ENCODE data around the gene OR5B17. TPM values are rescaled to one million over a fixed set of nuclear protein-coding genes. Genes with fewer than 3 reads are reported as not detected.
"Not testable (repeated sequence)": the region's sequence is repeated elsewhere in the genome, so short reads cannot be mapped to it uniquely, and the experiment has no call there.

OR5B17 gene
- polyA plus RNA-seq (2012; ENCODE audit: missing spikeins) = not detected

DNA sequence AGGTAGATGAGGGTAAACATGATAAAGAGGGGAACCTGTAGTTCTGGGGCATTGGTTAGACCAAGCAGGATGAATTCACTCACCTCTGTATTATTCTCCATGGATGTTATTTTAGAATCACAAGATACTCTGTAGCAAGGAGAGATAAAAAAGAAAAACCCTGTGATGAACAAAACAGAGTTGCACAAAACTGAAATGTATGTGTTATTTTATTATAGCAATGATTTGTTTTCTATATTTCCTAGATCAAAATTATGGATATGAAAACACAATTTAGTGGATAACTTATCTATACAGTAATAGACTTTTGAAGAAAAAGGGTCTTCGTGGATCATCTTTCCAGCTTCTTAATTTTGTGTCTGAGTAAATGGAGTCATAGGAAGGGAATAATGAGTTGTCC, at the start of gene OR5B17:
TSS of gene OR5B17 (minus strand) at position 101 of the 400 bp plus-strand sequence. CDS start at position 101, 0 bp downstream.
- no peak for FAIRE-seq
- TF ChIP-seq POLR2A (IDR thresholded peaks at IDR 0.05; ENCODE audit: low read depth, low read length) (no peak), TAF1 (IDR thresholded peaks at IDR 0.05; ENCODE audit: borderline replicate concordance, low read depth, low read length) (no peak), POLR2AphosphoS5 (IDR thresholded peaks at IDR 0.05; ENCODE audit: low read depth, low read length) (no peak)

DNA sequence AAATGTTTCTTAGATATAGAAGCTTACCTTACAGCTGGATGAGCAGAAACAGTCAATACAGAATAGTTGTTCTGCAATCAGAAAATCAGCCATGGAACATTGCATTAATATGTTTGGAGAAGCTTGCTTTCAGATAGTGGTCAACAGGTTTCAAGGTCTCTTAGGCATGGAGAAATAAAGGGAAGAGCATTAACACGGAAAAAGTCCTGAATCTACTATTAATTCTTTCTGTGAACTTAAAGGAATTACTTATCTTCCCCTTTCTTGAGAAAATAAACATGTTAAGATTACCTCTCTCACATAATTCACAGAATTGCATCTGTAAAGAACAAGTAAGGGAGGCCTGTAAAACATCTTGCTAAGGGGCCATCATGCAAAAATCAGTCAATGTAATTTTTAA, 47.9 kb upstream of the OR5B17 start, which contains the start of gene OR5B3:
TSS of gene OR5B3 (minus strand) at position 101 of the 400 bp plus-strand sequence. CDS start 3,465 bp downstream, outside the sequence.
- TF ChIP-seq TAF1 (IDR thresholded peaks at IDR 0.05; ENCODE audit: borderline replicate concordance, low read depth, low read length) (no peak), POLR2AphosphoS5 (IDR thresholded peaks at IDR 0.05; ENCODE audit: low read depth, low read length) (no peak), POLR2A (IDR thresholded peaks at IDR 0.05; ENCODE audit: low read depth, low read length) (no peak)
- DNase-seq (ENCODE audit: insufficient read length) (no peak), FAIRE-seq (no peak)

More for the DNA sequence above, at the start of gene OR5B17:
- no peak for DNase-seq (ENCODE audit: insufficient read length)

DNA sequence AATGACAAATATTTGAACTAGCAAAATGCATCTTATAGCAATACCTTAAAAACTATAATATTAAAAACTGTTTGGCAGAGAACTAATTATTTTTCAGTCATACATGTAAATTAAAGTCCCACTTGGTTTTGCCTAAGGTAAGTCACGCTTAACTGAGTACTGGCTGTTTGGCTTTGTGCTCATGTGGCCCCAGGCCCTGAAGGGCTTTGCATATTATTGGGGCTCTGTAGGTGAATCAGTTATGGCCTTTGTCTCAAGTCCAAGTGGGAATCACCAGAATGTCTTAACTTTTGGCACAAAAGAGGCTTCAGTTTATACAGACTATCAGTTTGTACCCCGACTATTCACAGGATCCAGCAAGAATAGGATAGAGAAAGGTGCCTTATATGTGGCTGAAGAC, 40.8 kb upstream of the OR5B17 start:
- not testable (repeated sequence) for FAIRE-seq; DNase-seq (ENCODE audit: insufficient read length)

DNA sequence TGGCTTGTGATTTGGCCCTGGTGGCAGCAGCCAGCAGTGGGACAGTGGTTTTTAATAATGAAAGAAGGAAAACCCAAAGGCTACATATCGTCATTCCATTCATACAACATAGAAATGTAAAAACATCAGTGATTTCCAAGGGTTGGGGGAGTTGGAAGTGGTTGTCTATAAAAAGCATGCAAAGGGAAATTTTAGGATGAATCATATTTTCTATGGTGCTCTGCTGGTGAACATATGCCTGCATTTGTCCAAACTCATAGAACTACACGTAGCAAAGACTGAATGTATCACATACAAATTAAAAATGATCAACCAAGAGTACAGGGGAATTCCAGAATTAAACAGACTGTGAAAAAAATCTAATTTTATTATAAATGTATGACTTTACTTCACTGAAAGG, 36.7 kb upstream of the OR5B17 start:
- no peak for TF ChIP-seq TAF1 (IDR thresholded peaks at IDR 0.05; ENCODE audit: borderline replicate concordance, low read depth, low read length)
- DNase-seq (ENCODE audit: insufficient read length) = no peak
- FAIRE-seq = no peak

DNA sequence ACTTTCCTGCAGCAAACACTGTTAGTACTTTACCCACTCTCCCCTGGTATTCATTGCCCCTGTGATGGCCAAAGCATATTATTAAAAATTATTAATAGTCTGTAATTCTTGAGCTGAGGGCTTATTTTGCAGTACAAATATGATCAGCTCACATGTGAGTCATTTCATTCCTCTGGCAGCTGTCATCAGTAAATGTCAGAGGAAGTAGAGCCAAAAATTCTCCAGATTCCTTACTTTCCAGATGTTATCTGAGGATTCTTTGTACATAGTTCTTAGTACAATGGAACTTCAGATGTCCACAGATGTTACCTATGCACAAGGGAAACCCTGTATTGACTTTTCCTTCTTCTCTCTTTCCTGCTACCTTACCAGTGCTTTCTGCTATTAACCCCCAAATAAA, 35.3 kb upstream of the OR5B17 start:
- DNase-seq (ENCODE audit: insufficient read length) (no peak), FAIRE-seq (no peak)
- no peak for TF ChIP-seq POLR2AphosphoS5 (IDR thresholded peaks at IDR 0.05; ENCODE audit: low read depth, low read length)
- no peak for TF ChIP-seq POLR2A (IDR thresholded peaks at IDR 0.05; ENCODE audit: low read depth, low read length)
- no peak for TF ChIP-seq TAF1 (IDR thresholded peaks at IDR 0.05; ENCODE audit: borderline replicate concordance, low read depth, low read length)

DNA sequence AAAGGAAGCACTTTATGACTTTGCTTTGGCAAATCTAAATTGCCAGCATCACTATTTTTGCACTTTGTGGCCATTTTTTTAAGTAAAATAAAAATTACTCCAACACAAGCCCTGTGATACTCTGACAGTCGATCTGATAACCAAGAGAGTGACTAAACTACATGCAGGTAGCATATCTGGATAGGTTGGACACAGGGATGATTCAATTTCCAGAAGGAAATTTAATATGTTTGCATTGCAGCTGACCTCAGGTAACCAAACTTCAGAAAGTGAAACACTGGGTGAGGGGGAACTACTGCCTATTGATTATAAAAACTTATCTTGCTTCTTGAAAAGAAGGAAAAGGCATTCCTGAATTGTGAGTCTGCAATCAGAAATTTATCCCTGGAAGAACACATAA, 33.9 kb upstream of the OR5B17 start:
- no peak for DNase-seq (ENCODE audit: insufficient read length)
- FAIRE-seq = no peak
- TF ChIP-seq POLR2AphosphoS5 (IDR thresholded peaks at IDR 0.05; ENCODE audit: low read depth, low read length) (no peak), TAF1 (IDR thresholded peaks at IDR 0.05; ENCODE audit: borderline replicate concordance, low read depth, low read length) (no peak), POLR2A (IDR thresholded peaks at IDR 0.05; ENCODE audit: low read depth, low read length) (no peak)

DNA sequence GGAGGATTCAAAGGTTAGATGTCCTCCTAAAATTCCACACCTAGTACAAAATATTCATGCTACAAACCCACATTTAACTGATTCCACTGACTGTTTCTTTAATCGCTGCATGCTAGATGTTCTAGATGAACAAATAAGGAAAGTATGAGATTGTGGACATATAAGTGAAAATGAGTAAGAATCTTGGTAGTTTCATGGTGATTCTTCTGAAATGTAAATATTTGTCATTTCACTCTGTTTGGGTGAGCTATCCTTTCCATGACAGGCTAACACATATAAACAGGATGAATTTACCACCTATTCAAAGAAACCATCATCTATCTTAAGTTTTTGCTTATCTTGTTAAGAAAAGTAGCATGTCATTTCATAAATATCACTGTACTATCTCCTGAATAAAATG, 33.0 kb upstream of the OR5B17 start:
- FAIRE-seq (no peak), DNase-seq (ENCODE audit: insufficient read length) (no peak)
- TF ChIP-seq TAF1 (IDR thresholded peaks at IDR 0.05; ENCODE audit: borderline replicate concordance, low read depth, low read length) (no peak), POLR2AphosphoS5 (IDR thresholded peaks at IDR 0.05; ENCODE audit: low read depth, low read length) (no peak), POLR2A (IDR thresholded peaks at IDR 0.05; ENCODE audit: low read depth, low read length) (no peak)

DNA sequence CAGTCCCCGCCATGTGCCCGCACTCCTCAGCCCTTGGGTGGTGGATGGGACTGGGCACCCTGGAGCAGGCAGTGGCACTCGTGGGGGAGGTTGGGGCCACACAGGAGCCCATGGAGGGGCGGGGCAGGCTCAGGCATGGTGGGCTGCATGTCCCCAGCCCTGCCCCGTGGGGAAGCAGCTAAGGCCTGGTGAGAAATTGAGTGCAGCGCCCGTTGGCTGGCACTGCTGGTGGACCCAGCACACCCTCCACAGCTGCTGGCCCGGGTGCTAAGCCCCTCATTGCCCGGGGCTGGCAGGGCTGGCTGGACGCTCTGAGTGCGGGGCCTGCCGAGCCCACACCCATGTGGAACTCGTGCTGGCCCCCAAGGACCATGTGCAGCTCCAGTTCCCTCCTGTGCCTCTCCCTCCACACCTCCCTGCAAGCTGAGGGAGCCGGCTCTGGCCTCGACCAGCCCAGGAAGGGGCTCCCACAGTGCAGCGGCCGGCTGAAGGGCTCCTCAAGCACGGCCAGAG, 31.7 kb upstream of the OR5B17 start:
- no peak for DNase-seq (ENCODE audit: insufficient read length)
- FAIRE-seq = no peak
- TF ChIP-seq TAF1 (IDR thresholded peaks at IDR 0.05; ENCODE audit: borderline replicate concordance, low read depth, low read length) = no peak
- no peak for TF ChIP-seq POLR2A (IDR thresholded peaks at IDR 0.05; ENCODE audit: low read depth, low read length)
- TF ChIP-seq POLR2AphosphoS5 (IDR thresholded peaks at IDR 0.05; ENCODE audit: low read depth, low read length) = no peak

DNA sequence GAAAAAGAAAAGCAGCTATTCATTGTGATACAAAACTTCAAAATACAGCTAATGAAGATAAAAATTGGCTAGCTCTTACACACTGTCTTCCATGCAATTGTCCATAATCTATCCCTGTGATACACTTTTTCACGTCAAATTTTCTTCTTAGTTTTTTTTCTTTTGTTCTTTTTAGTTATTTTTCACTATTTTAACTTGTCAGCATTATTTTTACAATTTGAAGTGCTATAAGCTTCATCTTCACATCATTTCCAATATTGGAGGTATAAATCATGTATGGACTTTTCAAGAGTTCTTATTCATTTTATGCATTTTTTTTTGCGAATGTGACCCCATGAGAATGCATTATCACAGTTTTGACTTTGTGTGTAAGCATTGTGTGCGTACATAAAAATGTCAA, 4.1 kb downstream of the OR5B17 start:
- TF ChIP-seq POLR2A (IDR thresholded peaks at IDR 0.05; ENCODE audit: low read depth, low read length) = no peak
- TF ChIP-seq TAF1 (IDR thresholded peaks at IDR 0.05; ENCODE audit: borderline replicate concordance, low read depth, low read length) = no peak
- TF ChIP-seq POLR2AphosphoS5 (IDR thresholded peaks at IDR 0.05; ENCODE audit: low read depth, low read length) = no peak
- FAIRE-seq = no peak

DNA sequence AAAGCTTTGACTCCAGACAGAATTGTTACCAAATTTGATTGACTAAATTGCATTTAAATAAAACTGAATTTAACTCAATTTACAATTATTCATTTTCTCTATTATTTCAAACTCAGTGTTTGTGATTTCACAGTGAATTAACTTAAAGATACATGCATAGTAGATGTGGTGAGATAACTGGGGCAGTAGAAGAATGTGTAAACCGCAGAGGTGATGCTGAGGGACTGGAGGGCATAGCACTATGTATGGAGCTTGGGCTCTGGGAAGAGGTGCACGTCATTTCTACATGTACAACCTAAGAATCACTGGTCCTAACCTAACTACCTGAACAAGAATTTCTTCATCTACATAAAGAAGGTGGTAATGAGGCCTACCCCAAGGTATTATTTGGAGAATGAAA, 13.7 kb downstream of the OR5B17 start:
- FAIRE-seq = no peak
- no peak for DNase-seq (ENCODE audit: insufficient read length)
- TF ChIP-seq TAF1 (IDR thresholded peaks at IDR 0.05; ENCODE audit: borderline replicate concordance, low read depth, low read length) = no peak
- TF ChIP-seq POLR2A (IDR thresholded peaks at IDR 0.05; ENCODE audit: low read depth, low read length) = no peak
- no peak for TF ChIP-seq POLR2AphosphoS5 (IDR thresholded peaks at IDR 0.05; ENCODE audit: low read depth, low read length)

More for the DNA sequence above, 4.1 kb downstream of the OR5B17 start:
- DNase-seq (ENCODE audit: insufficient read length) = no peak

DNA sequence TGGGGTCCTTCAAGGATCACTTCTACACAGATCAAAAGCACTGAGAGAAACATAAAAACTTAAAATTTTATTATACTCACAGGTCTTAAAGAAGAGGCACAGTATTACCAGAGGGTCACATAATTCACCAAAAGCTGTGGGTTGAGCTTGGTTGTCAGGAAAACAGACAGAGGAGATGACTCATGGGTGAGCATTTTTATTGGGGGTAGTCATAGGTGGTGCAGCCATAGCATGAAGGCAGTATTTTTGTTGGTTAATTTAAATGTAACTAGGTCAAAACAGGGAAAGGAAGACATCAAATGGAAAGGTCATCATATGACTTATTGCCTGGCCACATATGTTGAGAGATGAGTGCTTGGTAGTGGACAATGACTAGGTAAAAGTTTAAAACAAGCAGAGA, 24.2 kb downstream of the OR5B17 start:
- TF ChIP-seq POLR2AphosphoS5 (IDR thresholded peaks at IDR 0.05; ENCODE audit: low read depth, low read length) (no peak), POLR2A (IDR thresholded peaks at IDR 0.05; ENCODE audit: low read depth, low read length) (no peak)
- no peak for FAIRE-seq
- DNase-seq (ENCODE audit: insufficient read length) = no peak

DNA sequence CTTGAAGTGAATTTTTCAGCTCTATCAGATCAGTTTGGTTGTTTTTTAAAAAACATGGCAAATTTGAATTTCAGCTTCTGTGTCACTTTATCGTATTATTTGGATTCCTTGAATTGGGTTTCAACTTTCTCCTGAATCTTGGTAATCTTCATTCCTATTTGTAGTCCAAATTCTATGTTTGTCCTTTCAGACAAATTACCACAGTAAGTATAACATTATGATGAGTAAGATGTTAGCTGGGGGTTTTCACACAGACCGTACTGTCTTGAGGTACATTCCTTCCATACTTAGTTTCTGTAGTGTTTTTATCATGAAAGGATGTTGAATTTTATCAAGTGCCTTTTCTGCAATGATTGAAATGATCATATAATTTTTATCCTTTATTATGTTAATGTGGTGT, 28.0 kb downstream of the OR5B17 start:
- TF ChIP-seq POLR2A (IDR thresholded peaks at IDR 0.05; ENCODE audit: low read depth, low read length) = no peak
- no peak for DNase-seq (ENCODE audit: insufficient read length)
- FAIRE-seq = no peak

DNA sequence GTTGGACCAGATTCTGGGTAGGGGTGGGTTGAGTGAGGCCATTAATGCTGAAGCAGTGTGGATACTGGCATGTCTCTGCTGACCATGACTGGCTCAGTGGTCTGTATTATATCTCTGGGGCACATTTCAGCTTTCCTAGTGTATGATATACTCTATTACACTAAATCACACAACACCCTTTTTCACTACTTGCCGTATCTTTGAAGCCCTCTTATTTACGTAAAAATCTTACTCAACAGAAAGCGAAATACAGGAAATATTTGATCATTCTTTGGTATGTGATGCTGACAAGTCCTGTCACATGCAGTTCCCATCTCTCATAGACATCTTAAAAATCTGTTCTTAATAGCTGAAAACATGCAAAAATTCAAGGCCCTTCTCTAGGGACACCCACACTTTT, 40.3 kb downstream of the OR5B17 start:
- FAIRE-seq = peak; percentile 9
- TF ChIP-seq POLR2AphosphoS5 (IDR thresholded peaks at IDR 0.05; ENCODE audit: low read depth, low read length) (no peak), POLR2A (IDR thresholded peaks at IDR 0.05; ENCODE audit: low read depth, low read length) (no peak), TAF1 (IDR thresholded peaks at IDR 0.05; ENCODE audit: borderline replicate concordance, low read depth, low read length) (no peak)
- DNase-seq (ENCODE audit: insufficient read length) = no peak
